Activated T-helper 9 cell treated with anti-CD3 and anti-CD28 coated beads, Interleukin-2, amount 50 U/mL, for 16 hours (primary cell): ENCODE data around the gene KIAA0319L.
"Not testable (repeated sequence)": the region's sequence is repeated elsewhere in the genome, so short reads cannot be mapped to it uniquely, and the experiment has no call there.

Experiments
- DNase-seq: peaks from one replicate; pipeline ENCODE4 v3.0.0-alpha.2; 2020; ENCODE audit warnings: low read depth

The KIAA0319L gene

GRCh38 chr1:35557118-35557610 is at the start of gene KIAA0319L:
Gene KIAA0319L (minus strand): TSS chr1:35557403. CDS start chr1:35554491, 2,912 bp downstream.
- no peak for DNase-seq

GRCh38 chr1:35605867-35606182 is 48.6 kb upstream of the KIAA0319L start:
- no peak for DNase-seq

GRCh38 chr1:35605071-35605866 is 48.1 kb upstream of the KIAA0319L start:
- DNase-seq: no peak

GRCh38 chr1:35603941-35604340 is 46.7 kb upstream of the KIAA0319L start:
- no peak for DNase-seq

- DNase-seq: no peak
Measured at GRCh38 chr1:35603468-35603867, 46.3 kb upstream of the KIAA0319L start.

- DNase-seq: no peak
Measured at GRCh38 chr1:35600593-35600992, 43.4 kb upstream of the KIAA0319L start.

GRCh38 chr1:35599411-35599810 is 42.2 kb upstream of the KIAA0319L start:
- DNase-seq: no peak

GRCh38 chr1:35598895-35599294 is 41.7 kb upstream of the KIAA0319L start:
- no peak for DNase-seq

- no peak for DNase-seq
Measured at GRCh38 chr1:35597870-35598269, 40.7 kb upstream of the KIAA0319L start.

- DNase-seq: no peak
Measured at GRCh38 chr1:35595684-35596083, 38.5 kb upstream of the KIAA0319L start.

GRCh38 chr1:35594005-35594760 is 37.0 kb upstream of the KIAA0319L start:
- DNase-seq: no peak

- no peak for DNase-seq
Measured at GRCh38 chr1:35592991-35593769, 36.0 kb upstream of the KIAA0319L start.

- no peak for DNase-seq
Measured at GRCh38 chr1:35591211-35591610, 34.0 kb upstream of the KIAA0319L start.

- DNase-seq: no peak
Measured at GRCh38 chr1:35590476-35591040, 33.4 kb upstream of the KIAA0319L start.

- DNase-seq: no peak
Measured at GRCh38 chr1:35589516-35590427, 32.6 kb upstream of the KIAA0319L start.

- no peak for DNase-seq
Measured at GRCh38 chr1:35588197-35588910, 31.2 kb upstream of the KIAA0319L start.

- DNase-seq: no peak
Measured at GRCh38 chr1:35587736-35588135, 30.5 kb upstream of the KIAA0319L start.

- no peak for DNase-seq
Measured at GRCh38 chr1:35586808-35587207, 29.6 kb upstream of the KIAA0319L start.

GRCh38 chr1:35585805-35586204 is 28.6 kb upstream of the KIAA0319L start:
- DNase-seq: not testable (repeated sequence)

GRCh38 chr1:35585281-35585680 is 28.1 kb upstream of the KIAA0319L start:
- DNase-seq: no peak
